GM23338 (cell line): ENCODE results near the gene FAM83F. TPM values are rescaled to one million over a fixed set of nuclear protein-coding genes. Genes with fewer than 3 reads are reported as not detected.
A peak's percentile ranks its signal among the peaks of the same experiment; 100 is the strongest.

Source experiments
- ATAC-seq: fragments of 200-7000 bp; cut with Tn5 transposase; 3 replicates; pipeline ENCODE4 v1.9.1; 2020
- DNase-seq: peaks from one replicate; pipeline ENCODE4 v3.0.0-alpha.2; 2015; ENCODE audit warnings: low spot score
- H2AFZ ChIP-seq: fragments of 200-600 bp; sonication (generic); 2 replicates; pipeline ENCODE4 v1.8.0; 2016; ENCODE audit warnings: antibody characterized with exemption, mild to moderate bottlenecking, moderate library complexity
- H3F3A ChIP-seq: fragments of 200-600 bp; sonication (generic); replicated peaks from 2 replicates; pipeline ENCODE4 v1.8.0; 2017; ENCODE audit warnings: antibody characterized with exemption, mixed run types, low read depth
- H3K27ac ChIP-seq: fragments of 200-600 bp; sonication (generic); 2 replicates; pipeline ENCODE4 v1.6.1; 2016; ENCODE audit warnings: low read depth
- H3K27me3 ChIP-seq: fragments of 200-600 bp; sonication (generic); 2 replicates; pipeline ENCODE4 v1.8.0; 2016; ENCODE audit warnings: mild to moderate bottlenecking, mixed run types, moderate library complexity; ENCODE audit not compliant: insufficient read depth
- H3K36me3 ChIP-seq: fragments of 200-600 bp; sonication (generic); 2 replicates; pipeline ENCODE4 v1.8.0; 2016; ENCODE audit warnings: mild to moderate bottlenecking; ENCODE audit not compliant: insufficient read depth
- H3K4me1 ChIP-seq: fragments of 200-600 bp; sonication (generic); 2 replicates; pipeline ENCODE4 v1.8.0; 2016; ENCODE audit warnings: mild to moderate bottlenecking, moderate library complexity; ENCODE audit not compliant: insufficient read depth
- H3K4me2 ChIP-seq: fragments of 200-600 bp; sonication (generic); 2 replicates; pipeline ENCODE4 v1.7.1; 2017; ENCODE audit warnings: mixed run types
- H3K4me3 ChIP-seq: fragments of 200-600 bp; sonication (generic); 2 replicates; pipeline ENCODE4 v1.6.1; 2016; ENCODE audit warnings: mixed run types
- H3K79me2 ChIP-seq: fragments of 200-600 bp; sonication (generic); replicated peaks from 2 replicates; pipeline ENCODE4 v1.8.0; 2017; ENCODE audit warnings: mild to moderate bottlenecking; ENCODE audit not compliant: insufficient read depth
- H3K9me2 ChIP-seq: fragments of 200-600 bp; sonication (generic); 2 replicates; pipeline ENCODE4 v1.8.0; 2017; ENCODE audit not compliant: insufficient read depth
- H4K20me1 ChIP-seq: fragments of 200-600 bp; sonication (generic); replicated peaks from 2 replicates; pipeline ENCODE4 v1.8.0; 2017; ENCODE audit warnings: mild to moderate bottlenecking; ENCODE audit not compliant: insufficient read depth
- H3K27ac Mint-ChIP-seq: 2 replicates; pipeline ENCODE4 v1.8.0; 2020; ENCODE audit warnings: inconsistent platforms, mild to moderate bottlenecking, moderate library complexity, mixed read lengths
- H3K27me3 Mint-ChIP-seq: 3 replicates; pipeline ENCODE4 v1.8.0; 2022; ENCODE audit warnings: low read depth, mild to moderate bottlenecking, moderate library complexity, mixed read lengths, inconsistent platforms; ENCODE audit not compliant: insufficient read depth, poor library complexity
- H3K36me3 Mint-ChIP-seq: 3 replicates; pipeline ENCODE4 v1.8.0; 2021; ENCODE audit warnings: low read depth, mild to moderate bottlenecking, inconsistent platforms, moderate library complexity, mixed read lengths
- H3K4me1 Mint-ChIP-seq: 3 replicates; pipeline ENCODE4 v1.8.0; 2020; ENCODE audit warnings: mild to moderate bottlenecking, inconsistent platforms, mixed read lengths
- H3K4me3 Mint-ChIP-seq: 3 replicates; pipeline ENCODE4 v1.8.0; 2021; ENCODE audit warnings: moderate library complexity, mild to moderate bottlenecking, inconsistent platforms, mixed read lengths
- H3K9me3 Mint-ChIP-seq: 3 replicates; pipeline ENCODE4 v1.8.0; 2020; ENCODE audit warnings: moderate library complexity, mild to moderate bottlenecking, inconsistent platforms, mixed read lengths
- CTCF ChIP-seq, 2 experiments: fragments of 200-600 bp in 1 of 2; sonication (generic) in 1 of 2; conservative IDR thresholded peaks; 2 replicates each; pipeline versions ENCODE4 v1.5.1 to v1.6.1; 2016 to 2017; ENCODE audit warnings: antibody characterized with exemption in 2 of 2, low read depth in 2 of 2, mild to moderate bottlenecking in 2 of 2, moderate library complexity in 1 of 2
- ETS1 ChIP-seq: IDR thresholded peaks from 2 replicates; pipeline ENCODE4 v1.6.1; 2016; ENCODE audit warnings: antibody characterized with exemption
- EZH2phosphoT487 ChIP-seq: fragments of 200-600 bp; sonication (generic); IDR thresholded peaks from one replicate; pipeline ENCODE4 v1.8.1; 2018; ENCODE audit warnings: antibody characterized with exemption; ENCODE audit not compliant: unreplicated experiment
- POLR2AphosphoS5 ChIP-seq: IDR thresholded peaks from 2 replicates; pipeline ENCODE4 v1.6.1; 2016; ENCODE audit warnings: antibody characterized with exemption, low read depth
- REST ChIP-seq: IDR thresholded peaks from one replicate; pipeline ENCODE4 v1.6.1; 2018; ENCODE audit warnings: antibody characterized with exemption; ENCODE audit not compliant: unreplicated experiment
- ZNF114 ChIP-seq: fragments of 250-450 bp; sonication (Bioruptor Pico); IDR thresholded peaks from 2 replicates; pipeline ENCODE4 v1.5.0; 2020; ENCODE audit warnings: mild to moderate bottlenecking, moderate library complexity
- ZNF462 ChIP-seq: fragments of 250-450 bp; sonication (Bioruptor Pico); IDR thresholded peaks from 2 replicates; pipeline ENCODE4 v1.5.0; 2020; ENCODE audit warnings: mild to moderate bottlenecking, moderate library complexity
- polyA plus RNA-seq: library from polyadenylated mRNA; unstranded; fragments of >200 nt; fragmentation: Nextera tagmentation; extraction: Ambion mirVana; gene quantifications from 2 replicates; pipeline ENCODE4 v1.2.1, GENCODE V29; 2016
- total RNA-seq: library from RNA; depleted of rRNA; stranded (reverse); fragments of >200 nt; shearing (Covaris generic); gene quantifications from 2 replicates; pipeline ENCODE4 v1.2.3, GENCODE V29; 2014

Gene FAM83F
- total and polyA plus RNA-seq, 2 experiments from 2014 or later, result 3.7 to 15.9 TPM

- no peak for TF ChIP-seq ZNF462 (CRISPR knock-in tag)
Measured at GRCh38 chr22:39954584-39955055, 40.1 kb upstream of the FAM83F start (continued).

GRCh38 chr22:39955675-39956074 lies 39.1 kb upstream of the FAM83F start:
- Histone ChIP-seq H3K4me2 (no peak overlapping the region), H3K4me3 (no peak overlapping the region), H3K27me3 (no peaks in the 10 kb centered on the region), H3K36me3 (no peaks in the 10 kb centered on the region), H3K27ac (no peak overlapping the region), H2AFZ (peak overlapping the region; percentile 76), H3K9me2 (peaks cover 1% of the 10 kb centered on the region; the same call in 1 of the 2 replicates), H3F3A (no peaks in the 10 kb centered on the region), H3K79me2 (no peaks in the 10 kb centered on the region), H3K4me1 (peaks cover 4% of the 10 kb centered on the region; the same call in 1 of the 2 replicates), H4K20me1 (no peaks in the 10 kb centered on the region)
- Mint-ChIP-seq H3K27me3 (peaks cover 17% of the 10 kb centered on the region), H3K36me3 (no peaks in the 10 kb centered on the region; the same call in 2 of the 3 replicates), H3K27ac (0 out of 2 replicates have a peak overlapping the region, but pooled peaks have one; percentile 42), H3K4me3 (no peak overlapping the region), H3K4me1 (peaks cover 44% of the 10 kb centered on the region), H3K9me3 (peaks cover 3% of the 10 kb centered on the region; the same call in 1 of the 3 replicates)
- ATAC-seq, result no peak
- TF ChIP-seq REST, result no peak
- no peak for TF ChIP-seq ETS1
- no peak for TF ChIP-seq POLR2AphosphoS5
- no peak for TF ChIP-seq CTCF (conservative IDR thresholded peaks at IDR 0.05; ENCODE audit: low read depth in 2 of 2)
- TF ChIP-seq ZNF114 (CRISPR knock-in tag), result no peak
- TF ChIP-seq EZH2phosphoT487, result no peak
- DNase-seq, result no peak
